Activated naive CD8-positive, alpha-beta T cell treated with anti-CD3 and anti-CD28 coated beads, Interleukin-2, amount 50 U/mL, for 24 hours (primary cell): ENCODE measurements around the gene ENTPD6.

ENCODE experiments used
- ATAC-seq: fragments of 150-1000 bp; cut with Tn5 transposase; one replicate; pipeline ENCODE4 v1.10.0; 2021
- DNase-seq: peaks from one replicate; pipeline ENCODE4 v3.0.0; 2021
- H3K27ac Mint-ChIP-seq: one replicate; pipeline ENCODE4 v1.8.0; 2021; ENCODE audit warnings: mild to moderate bottlenecking, mixed read lengths
- H3K27me3 Mint-ChIP-seq: one replicate; pipeline ENCODE4 v1.8.0; 2021; ENCODE audit warnings: mixed read lengths
- H3K36me3 Mint-ChIP-seq: one replicate; pipeline ENCODE4 v1.8.0; 2021; ENCODE audit warnings: low read depth, mixed read lengths
- H3K4me1 Mint-ChIP-seq: one replicate; pipeline ENCODE4 v1.8.0; 2021; ENCODE audit warnings: mixed read lengths
- H3K4me3 Mint-ChIP-seq: one replicate; pipeline ENCODE4 v1.8.0; 2021; ENCODE audit warnings: mild to moderate bottlenecking, moderate library complexity, mixed read lengths
- H3K9me3 Mint-ChIP-seq: one replicate; pipeline ENCODE4 v1.8.0; 2021; ENCODE audit warnings: mixed read lengths

Gene ENTPD6

DNA sequence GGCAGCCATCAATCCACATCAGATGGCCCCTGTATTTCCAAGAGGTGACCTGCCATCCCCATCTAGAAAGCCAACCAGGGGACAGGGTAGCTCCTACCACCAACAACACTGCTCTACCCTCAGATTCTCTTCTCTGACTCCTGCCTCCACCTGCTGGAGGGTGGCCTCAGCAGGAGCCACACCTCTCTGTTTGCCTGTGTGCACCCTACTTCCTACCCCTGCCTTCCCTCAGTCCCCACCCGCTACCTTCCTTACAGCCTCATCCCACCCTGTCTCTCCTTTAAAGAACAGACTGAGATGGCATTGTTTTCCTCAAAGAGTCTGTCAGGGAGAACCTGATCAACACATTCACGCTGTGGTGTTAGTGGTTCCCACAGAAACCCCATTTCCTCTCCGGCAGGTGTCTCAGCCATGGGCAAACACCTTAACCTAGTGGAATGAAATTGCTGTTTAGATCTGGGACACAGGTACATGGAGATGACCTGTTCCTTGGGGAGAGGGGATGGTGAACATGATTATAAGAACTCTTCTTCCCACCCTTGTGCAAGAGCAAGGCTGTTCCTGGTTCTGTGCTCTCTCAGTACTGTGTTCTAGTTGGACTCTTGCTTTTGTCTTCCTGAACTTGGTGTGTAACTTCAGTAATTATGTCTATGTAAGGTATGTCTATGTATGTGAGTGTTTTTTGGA, 1.8 kb downstream of the ENTPD6 start:
- ATAC-seq, result peak; percentile 43

GRCh38 chr20:25197870-25198190, 2.3 kb downstream of the ENTPD6 start:
- H3K36me3 Mint-ChIP-seq, result peaks cover 2% of the 10 kb centered on the region
- H3K4me3 Mint-ChIP-seq, result peak overlapping the region; percentile 88
- H3K27me3 Mint-ChIP-seq, result no peaks in the 10 kb centered on the region
- no peak overlapping the region for H3K27ac Mint-ChIP-seq
- ATAC-seq, result no peak
- no peaks in the 10 kb centered on the region for H3K9me3 Mint-ChIP-seq
- DNase-seq, result no peak
- H3K4me1 Mint-ChIP-seq, result peaks cover 40% of the 10 kb centered on the region

More for the DNA sequence above, 1.8 kb downstream of the ENTPD6 start:
- Mint-ChIP-seq H3K27ac (peak overlapping the region; percentile 43), H3K4me3 (peak overlapping the region; percentile 88), H3K27me3 (no peaks in the 10 kb centered on the region), H3K4me1 (peaks cover 40% of the 10 kb centered on the region), H3K9me3 (no peaks in the 10 kb centered on the region), H3K36me3 (peaks cover 2% of the 10 kb centered on the region)
- DNase-seq, result no peak

GRCh38 chr20:25198663-25199383, 3.3 kb downstream of the ENTPD6 start:
- peaks cover 2% of the 10 kb centered on the region for H3K36me3 Mint-ChIP-seq
- no peak overlapping the region for H3K4me3 Mint-ChIP-seq
- no peak for DNase-seq
- peaks cover 48% of the 10 kb centered on the region for H3K4me1 Mint-ChIP-seq
- ATAC-seq, result no peak
- no peak overlapping the region for H3K27ac Mint-ChIP-seq
- no peaks in the 10 kb centered on the region for H3K27me3 Mint-ChIP-seq
- H3K9me3 Mint-ChIP-seq, result no peaks in the 10 kb centered on the region

DNA sequence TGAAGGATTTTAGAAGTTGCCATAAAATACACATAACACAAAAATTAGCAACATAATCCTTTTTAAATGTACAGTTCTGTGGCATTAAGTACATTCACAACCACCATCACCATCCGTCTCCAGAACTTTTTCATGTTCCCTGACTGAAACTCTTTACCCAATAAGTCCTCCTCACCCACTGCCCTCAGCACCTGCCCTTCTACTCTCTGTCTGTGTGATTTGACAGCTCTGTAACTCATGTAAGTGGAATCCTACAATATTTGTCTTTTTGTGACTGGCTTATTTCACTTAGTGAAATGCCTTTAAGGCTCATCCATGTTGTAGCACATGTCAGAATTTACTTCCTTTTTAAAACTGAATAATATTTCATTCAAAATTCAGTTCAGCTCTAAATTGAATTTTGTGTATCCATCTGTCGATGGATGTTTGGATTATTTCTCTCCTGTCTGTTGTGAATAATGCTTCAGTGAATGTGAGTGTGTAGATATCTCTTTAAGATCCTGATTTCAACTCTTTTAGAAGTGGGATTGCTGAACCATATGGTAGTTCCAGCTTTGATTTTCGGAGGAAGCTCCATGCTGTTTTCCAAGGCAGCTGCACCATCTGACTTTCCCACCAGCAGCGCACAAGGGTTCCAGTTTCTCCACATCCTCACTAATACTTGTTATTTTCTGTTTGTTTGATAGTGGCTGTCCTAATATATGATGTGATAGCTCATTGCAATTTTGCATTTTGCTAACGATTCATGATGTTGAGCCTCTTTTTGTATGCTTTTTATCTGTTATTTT, 4.2 kb downstream of the ENTPD6 start:
- no peaks in the 10 kb centered on the region for H3K9me3 Mint-ChIP-seq

DNA sequence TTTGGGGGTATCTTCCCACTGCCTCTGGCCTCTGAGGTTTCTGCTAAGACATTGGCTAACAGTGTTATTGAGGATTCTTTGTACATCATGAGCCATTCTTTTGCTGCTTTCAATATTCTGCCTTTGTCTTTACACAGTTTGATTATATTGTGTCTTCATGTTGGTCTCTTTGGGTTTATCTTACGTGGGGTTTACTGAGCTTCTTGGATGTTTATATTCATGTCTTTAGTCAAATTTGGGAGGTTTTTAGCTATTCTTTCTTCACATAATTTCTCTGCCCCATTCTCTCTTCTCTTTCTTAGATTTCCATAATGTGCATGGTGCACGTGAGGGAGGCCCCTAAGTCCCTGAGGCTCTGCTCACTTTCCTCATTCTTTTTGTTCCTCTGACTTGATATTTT, 7.6 kb downstream of the ENTPD6 start:
- DNase-seq (no peak), ATAC-seq (no peak)
- no peak overlapping the region for H3K27ac Mint-ChIP-seq
- H3K36me3 Mint-ChIP-seq, result no peaks in the 10 kb centered on the region
- no peaks in the 10 kb centered on the region for H3K9me3 Mint-ChIP-seq
- peaks cover 25% of the 10 kb centered on the region for H3K4me1 Mint-ChIP-seq
- no peak overlapping the region for H3K4me3 Mint-ChIP-seq
- no peaks in the 10 kb centered on the region for H3K27me3 Mint-ChIP-seq

More for the DNA sequence above, 4.2 kb downstream of the ENTPD6 start:
- ATAC-seq, result no peak
- DNase-seq, result no peak
- Mint-ChIP-seq H3K27ac (peak overlapping the region; percentile 9), H3K27me3 (no peaks in the 10 kb centered on the region), H3K4me1 (peaks cover 49% of the 10 kb centered on the region), H3K36me3 (peaks cover 2% of the 10 kb centered on the region), H3K4me3 (no peak overlapping the region)

GRCh38 chr20:25203871-25204320, 8.4 kb downstream of the ENTPD6 start:
- Mint-ChIP-seq H3K27me3 (no peaks in the 10 kb centered on the region), H3K9me3 (no peaks in the 10 kb centered on the region), H3K36me3 (no peaks in the 10 kb centered on the region), H3K27ac (no peak overlapping the region), H3K4me3 (no peak overlapping the region), H3K4me1 (peaks cover 22% of the 10 kb centered on the region)
- DNase-seq, result no peak
- ATAC-seq, result no peak

DNA sequence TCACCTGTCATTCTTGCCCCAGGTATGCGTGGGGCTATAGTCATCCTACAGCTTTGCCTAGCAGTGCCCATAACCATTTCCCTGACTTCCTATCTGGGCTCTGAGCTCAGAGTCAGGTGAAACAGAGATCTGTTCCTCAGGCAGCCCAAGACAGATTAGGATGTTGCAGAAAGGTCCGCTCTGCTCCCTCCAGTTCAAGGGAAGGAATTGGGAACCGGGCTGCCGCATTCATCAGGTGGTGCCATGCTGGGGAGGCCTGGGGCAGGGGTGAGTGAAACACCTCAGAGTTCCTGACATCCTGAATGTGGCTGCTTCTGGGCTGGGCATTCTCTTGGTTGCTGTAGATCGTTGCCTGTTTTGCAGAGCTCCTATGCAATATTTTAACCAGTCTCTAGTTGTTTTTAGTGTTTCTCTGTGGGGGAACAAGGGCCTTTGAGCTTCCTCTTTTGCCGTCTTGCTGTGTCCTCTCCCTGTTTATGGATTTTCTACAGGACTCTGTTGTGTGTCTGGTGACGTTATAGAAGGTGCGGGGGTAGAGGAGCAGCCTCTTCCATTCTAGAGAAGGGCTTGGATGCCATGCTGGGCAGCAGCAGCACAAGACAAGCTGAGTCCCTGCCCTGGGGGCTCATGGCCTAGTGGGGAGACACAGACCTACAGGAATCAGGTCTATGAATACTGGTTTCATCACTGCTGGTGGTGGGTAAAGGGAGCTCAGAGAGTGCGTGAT, 9.2 kb downstream of the ENTPD6 start:
- no peaks in the 10 kb centered on the region for H3K9me3 Mint-ChIP-seq
- no peak overlapping the region for H3K4me3 Mint-ChIP-seq
- no peak overlapping the region for H3K27ac Mint-ChIP-seq
- no peaks in the 10 kb centered on the region for H3K27me3 Mint-ChIP-seq
- no peak for DNase-seq
- H3K36me3 Mint-ChIP-seq, result no peaks in the 10 kb centered on the region
- H3K4me1 Mint-ChIP-seq, result peaks cover 17% of the 10 kb centered on the region
- ATAC-seq, result no peak

DNA sequence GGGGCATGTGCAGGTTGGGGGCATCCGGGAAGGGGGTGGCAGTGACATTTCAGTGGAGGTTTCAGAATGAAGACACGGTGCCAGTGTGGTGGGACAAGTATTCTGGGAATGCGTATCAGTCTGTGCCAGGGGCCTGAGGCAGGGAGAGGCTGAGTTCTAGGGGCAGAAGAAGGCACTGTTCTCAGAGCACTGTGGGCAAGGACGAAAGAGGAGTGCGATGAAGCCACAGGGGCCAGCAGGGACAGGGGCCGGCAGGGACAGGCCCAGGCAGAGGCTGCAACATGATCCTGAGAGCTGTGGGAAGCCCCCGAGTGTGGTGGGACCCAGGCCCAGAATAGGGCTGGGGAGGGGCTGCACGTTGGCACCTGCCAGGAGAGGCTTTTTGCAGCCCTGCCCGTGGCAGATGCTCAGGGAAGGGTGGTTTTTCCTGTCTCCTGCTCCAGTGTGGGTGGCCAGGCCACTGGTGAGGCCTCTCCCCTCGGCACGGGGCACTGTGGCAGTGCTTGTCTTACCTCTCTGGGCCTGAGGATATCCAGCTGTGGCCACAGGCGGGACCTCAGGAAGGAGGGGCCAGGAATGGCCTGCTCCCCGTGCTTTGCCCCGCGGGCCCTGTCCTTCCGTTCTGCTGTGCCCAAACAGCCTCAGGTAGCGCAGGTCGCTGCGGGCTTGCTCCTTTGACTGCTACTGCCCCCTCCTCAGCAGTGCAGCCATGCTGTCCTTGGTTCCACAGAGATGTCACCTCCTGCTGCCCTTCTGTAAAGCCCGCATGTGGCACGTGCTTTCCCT, 10.0 kb downstream of the ENTPD6 start:
- H3K4me1 Mint-ChIP-seq, result peaks cover 17% of the 10 kb centered on the region
- DNase-seq (no peak), ATAC-seq (no peak)
- H3K9me3 Mint-ChIP-seq, result no peaks in the 10 kb centered on the region
- H3K4me3 Mint-ChIP-seq, result no peak overlapping the region
- no peaks in the 10 kb centered on the region for H3K36me3 Mint-ChIP-seq
- no peak overlapping the region for H3K27ac Mint-ChIP-seq
- no peaks in the 10 kb centered on the region for H3K27me3 Mint-ChIP-seq

- Mint-ChIP-seq H3K4me3 (no peak overlapping the region), H3K27me3 (no peaks in the 10 kb centered on the region), H3K27ac (no peak overlapping the region), H3K36me3 (no peaks in the 10 kb centered on the region), H3K9me3 (no peaks in the 10 kb centered on the region), H3K4me1 (peaks cover 15% of the 10 kb centered on the region)
- no peak for ATAC-seq
- no peak for DNase-seq
Measured at GRCh38 chr20:25206063-25206403, 10.5 kb downstream of the ENTPD6 start.

GRCh38 chr20:25206548-25206947, 11.0 kb downstream of the ENTPD6 start:
- H3K27me3 Mint-ChIP-seq, result no peaks in the 10 kb centered on the region
- DNase-seq (no peak), ATAC-seq (no peak)
- no peak overlapping the region for H3K4me3 Mint-ChIP-seq
- H3K9me3 Mint-ChIP-seq, result no peaks in the 10 kb centered on the region
- no peak overlapping the region for H3K27ac Mint-ChIP-seq
- H3K4me1 Mint-ChIP-seq, result peaks cover 15% of the 10 kb centered on the region
- no peaks in the 10 kb centered on the region for H3K36me3 Mint-ChIP-seq

DNA sequence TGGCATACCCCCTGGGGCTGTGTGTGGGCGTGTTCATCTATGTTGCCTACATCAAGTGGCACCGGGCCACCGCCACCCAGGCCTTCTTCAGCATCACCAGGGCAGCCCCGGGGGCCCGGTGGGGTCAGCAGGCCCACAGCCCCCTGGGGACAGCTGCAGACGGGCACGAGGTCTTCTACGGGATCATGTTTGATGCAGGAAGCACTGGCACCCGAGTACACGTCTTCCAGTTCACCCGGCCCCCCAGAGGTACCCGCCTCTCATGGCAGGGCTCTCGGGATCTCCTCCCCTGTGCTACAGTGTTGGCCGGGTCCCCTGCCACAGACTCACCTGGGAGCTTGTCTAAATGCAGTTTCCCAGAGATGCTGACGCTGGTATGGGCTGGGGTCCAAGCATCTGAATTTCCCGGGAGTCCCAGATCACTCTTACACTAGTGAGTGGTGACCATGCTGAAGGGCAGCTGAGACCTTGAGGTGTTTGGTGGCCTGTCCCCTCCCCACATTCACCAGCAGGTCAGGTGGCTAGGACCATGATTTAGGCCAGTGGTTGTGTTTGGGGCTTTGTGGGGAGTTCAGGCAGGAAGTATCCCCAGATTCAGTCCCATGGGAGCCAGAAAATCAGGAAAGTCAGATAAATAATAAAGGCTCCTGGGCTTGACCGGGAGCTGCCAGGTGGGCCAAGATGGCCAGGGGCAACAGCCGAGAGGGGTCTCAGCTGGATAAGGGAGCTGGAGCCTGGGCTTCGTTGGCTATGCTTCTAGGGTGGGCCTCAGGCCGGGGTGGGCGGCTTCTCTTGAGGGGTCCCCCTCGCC, 11.8 kb downstream of the ENTPD6 start:
- Mint-ChIP-seq H3K36me3 (no peaks in the 10 kb centered on the region), H3K9me3 (no peaks in the 10 kb centered on the region), H3K4me1 (peaks cover 15% of the 10 kb centered on the region), H3K4me3 (no peak overlapping the region), H3K27me3 (no peaks in the 10 kb centered on the region), H3K27ac (no peak overlapping the region)
- DNase-seq (no peak), ATAC-seq (no peak)

DNA sequence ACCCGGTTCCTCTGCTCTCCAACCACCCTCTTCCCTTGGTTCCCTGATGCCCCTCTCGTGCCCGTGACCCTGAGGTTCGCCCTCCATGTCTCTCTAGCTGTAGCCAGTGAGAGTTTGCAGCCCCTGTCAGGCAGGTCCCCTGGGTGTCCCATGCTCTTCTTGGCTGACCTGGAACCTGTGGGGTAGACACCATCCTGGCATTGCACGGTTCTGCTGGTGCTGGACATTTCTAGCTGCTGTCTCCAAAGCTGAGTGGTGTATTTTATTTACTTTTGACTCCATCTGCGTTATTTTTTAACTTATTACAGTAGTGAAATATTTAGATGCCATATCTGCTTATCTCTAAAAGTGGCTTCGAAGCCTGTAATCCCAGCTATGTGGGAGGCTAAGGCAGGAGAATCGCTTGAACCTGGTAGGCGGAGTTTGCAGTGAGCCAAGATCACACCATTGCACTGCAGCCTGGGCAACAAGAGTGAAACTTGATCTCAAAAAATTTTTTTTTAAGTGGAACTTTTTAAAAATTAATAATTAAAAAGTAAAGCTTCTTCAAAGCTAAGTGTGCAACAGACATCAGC, 12.5 kb downstream of the ENTPD6 start:
- Mint-ChIP-seq H3K36me3 (no peaks in the 10 kb centered on the region), H3K4me1 (peaks cover 14% of the 10 kb centered on the region), H3K27ac (no peak overlapping the region), H3K4me3 (no peak overlapping the region), H3K27me3 (no peaks in the 10 kb centered on the region), H3K9me3 (no peaks in the 10 kb centered on the region)
- ATAC-seq, result no peak
- DNase-seq, result no peak

- H3K27me3 Mint-ChIP-seq, result no peaks in the 10 kb centered on the region
- H3K9me3 Mint-ChIP-seq, result no peaks in the 10 kb centered on the region
- no peaks in the 10 kb centered on the region for H3K36me3 Mint-ChIP-seq
- H3K27ac Mint-ChIP-seq, result no peak overlapping the region
- no peak overlapping the region for H3K4me3 Mint-ChIP-seq
- peaks cover 4% of the 10 kb centered on the region for H3K4me1 Mint-ChIP-seq
- ATAC-seq, result no peak
- no peak for DNase-seq
Measured at GRCh38 chr20:25209400-25209799, 13.9 kb downstream of the ENTPD6 start.
